H1 (cell line): ENCODE results near the gene AP3D1. TPM values are rescaled to one million over a fixed set of nuclear protein-coding genes. Genes with fewer than 3 reads are reported as not detected.

Experiments used
- JUN ChIP-seq: IDR thresholded peaks from 2 replicates; pipeline ENCODE4 v1.6.1; 2011; ENCODE audit warnings: low read depth, mild to moderate bottlenecking, improper control_type of control experiment, low read length
- NANOG ChIP-seq: IDR thresholded peaks from 2 replicates; pipeline ENCODE4 v1.6.1; 2011; ENCODE audit warnings: low read length, low read depth, mild to moderate bottlenecking, inconsistent platforms; ENCODE audit not compliant: insufficient read depth, poor library complexity, severe bottlenecking
- SAP30 ChIP-seq: fragments of 300-600 bp; sonication (generic); IDR thresholded peaks from 2 replicates; pipeline ENCODE4 v1.7.1; 2012; ENCODE audit warnings: low read length, moderate library complexity, mild to moderate bottlenecking, inconsistent platforms; ENCODE audit not compliant: insufficient read depth, insufficient replicate concordance
- polyA plus RNA-seq, 7 experiments: library from polyadenylated mRNA; depleted of rRNA in 3 of 7; stranded (reverse) in 5 of 7; unstranded in 2 of 7; fragments of >200 nt in 5 of 7; fragments of 200-250 nt in 2 of 7; gene quantifications; 1 replicate in 5 of 7; 2 replicates in 1 of 7; 4 replicates in 1 of 7; pipeline versions ENCODE4 v1.2.1 to v1.2.3, GENCODE V29; 2011 to 2013; ENCODE audit warnings: missing spikeins in 2 of 7, mixed read lengths in 2 of 7
- total RNA-seq: library from RNA; stranded (reverse); fragmentation: NEBNext Ultra II Directional; extraction: Animal tissue kit (Norgen Biotek cat#: 25700); gene quantifications from 2 replicates; pipeline ENCODE4 v1.2.1, GENCODE V29; 2021

The AP3D1 gene
- total and polyA plus RNA-seq, 2 of the 8 experiments (the other 6 are each of a cell fraction or from before 2014, with no cell fraction given) = 161 to 174 TPM

DNA sequence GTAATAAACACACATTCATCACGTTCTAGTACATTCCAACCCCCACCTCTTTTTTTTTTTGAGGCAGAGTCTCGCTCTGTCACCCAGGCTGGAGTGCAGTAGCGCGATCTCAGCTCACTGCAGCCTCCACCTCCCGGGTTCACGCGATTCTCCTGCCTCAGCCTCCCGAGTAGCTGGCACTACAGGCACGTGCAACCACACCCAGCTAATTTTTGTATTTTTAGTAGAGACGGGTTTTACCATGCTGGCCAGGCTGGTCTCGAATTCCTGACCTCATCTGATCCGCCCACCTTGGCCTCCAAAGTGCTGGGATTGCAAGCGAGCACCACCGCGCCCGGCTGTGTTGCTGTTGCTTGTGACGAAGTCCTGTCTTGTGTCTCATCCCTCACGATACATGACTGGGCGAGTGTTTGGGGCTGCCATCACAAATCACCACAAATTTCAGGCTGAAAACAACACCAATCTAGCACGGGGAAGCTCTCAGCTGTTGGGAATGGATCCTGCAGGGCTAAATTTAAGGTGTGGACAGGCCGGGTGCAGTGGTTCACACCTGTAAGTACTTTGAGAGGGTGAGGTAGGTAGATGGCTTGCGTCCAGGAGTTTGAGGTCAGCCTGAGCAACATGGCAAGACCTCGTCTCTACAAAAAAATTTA is 70.9 kb downstream of the AP3D1 start (continued):
- no peak for TF ChIP-seq NANOG
- no peak for TF ChIP-seq SAP30
- no peak for TF ChIP-seq JUN
